ENCODE data around the gene SCN5A.

DNA sequence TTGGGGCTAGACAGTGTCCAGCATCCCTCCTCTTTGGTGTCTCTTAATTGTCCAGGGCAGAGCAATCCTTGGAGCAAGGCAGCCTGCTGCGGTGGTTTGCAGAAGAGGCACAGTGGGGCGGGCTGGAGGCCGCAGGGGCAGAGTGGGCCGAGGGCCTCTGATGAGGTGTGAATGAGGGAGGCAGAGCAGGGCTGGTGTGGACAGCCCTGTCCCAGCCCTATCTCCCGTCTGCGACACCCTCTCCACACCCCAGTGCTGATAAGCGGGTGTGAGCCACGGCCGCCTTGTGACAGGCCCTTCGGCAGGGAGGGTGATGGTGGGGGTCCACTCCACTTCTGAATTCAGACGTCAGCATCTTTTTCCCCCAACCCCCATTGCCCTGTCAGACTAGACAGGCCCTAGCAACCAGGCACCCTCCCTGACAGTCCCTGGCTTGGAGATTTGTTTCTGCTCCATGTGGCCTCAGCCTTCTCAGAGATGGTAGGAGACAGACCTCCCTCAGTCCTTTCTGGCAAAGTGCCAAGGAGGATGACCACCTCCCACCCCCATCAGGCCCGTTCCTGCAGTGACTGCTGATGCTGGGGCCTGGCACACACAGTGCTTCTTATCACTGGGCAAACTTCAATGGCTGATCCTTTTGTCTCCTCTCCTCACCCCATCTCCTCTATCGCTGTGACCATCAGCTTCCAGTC is 116.1 kb downstream of the SCN5A start:
- TF ChIP-seq, protein P1, sequence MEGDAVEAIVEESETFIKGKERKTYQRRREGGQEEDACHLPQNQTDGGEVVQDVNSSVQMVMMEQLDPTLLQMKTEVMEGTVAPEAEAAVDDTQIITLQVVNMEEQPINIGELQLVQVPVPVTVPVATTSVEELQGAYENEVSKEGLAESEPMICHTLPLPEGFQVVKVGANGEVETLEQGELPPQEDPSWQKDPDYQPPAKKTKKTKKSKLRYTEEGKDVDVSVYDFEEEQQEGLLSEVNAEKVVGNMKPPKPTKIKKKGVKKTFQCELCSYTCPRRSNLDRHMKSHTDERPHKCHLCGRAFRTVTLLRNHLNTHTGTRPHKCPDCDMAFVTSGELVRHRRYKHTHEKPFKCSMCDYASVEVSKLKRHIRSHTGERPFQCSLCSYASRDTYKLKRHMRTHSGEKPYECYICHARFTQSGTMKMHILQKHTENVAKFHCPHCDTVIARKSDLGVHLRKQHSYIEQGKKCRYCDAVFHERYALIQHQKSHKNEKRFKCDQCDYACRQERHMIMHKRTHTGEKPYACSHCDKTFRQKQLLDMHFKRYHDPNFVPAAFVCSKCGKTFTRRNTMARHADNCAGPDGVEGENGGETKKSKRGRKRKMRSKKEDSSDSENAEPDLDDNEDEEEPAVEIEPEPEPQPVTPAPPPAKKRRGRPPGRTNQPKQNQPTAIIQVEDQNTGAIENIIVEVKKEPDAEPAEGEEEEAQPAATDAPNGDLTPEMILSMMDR (IDR thresholded peaks at IDR 0.05; ENCODE audit: insufficient read depth, low read depth, low read length): no peak
- no peak for TF ChIP-seq EZH2 (IDR thresholded peaks at IDR 0.05; ENCODE audit: insufficient read depth, low read length)
